Stimulated activated CD8-positive, alpha-beta memory T cell treated with anti-CD3 and anti-CD28 coated beads, Interleukin-12 subunit alpha, Interleukin-12 subunit beta, amount 100 ng/mL, for 24 hours (primary cell): ENCODE results near the gene VTI1B.

Experiments
- DNase-seq: peaks from one replicate; pipeline ENCODE4 v3.0.0-alpha.2; 2020; ENCODE audit errors: extremely low read depth

VTI1B gene

DNA sequence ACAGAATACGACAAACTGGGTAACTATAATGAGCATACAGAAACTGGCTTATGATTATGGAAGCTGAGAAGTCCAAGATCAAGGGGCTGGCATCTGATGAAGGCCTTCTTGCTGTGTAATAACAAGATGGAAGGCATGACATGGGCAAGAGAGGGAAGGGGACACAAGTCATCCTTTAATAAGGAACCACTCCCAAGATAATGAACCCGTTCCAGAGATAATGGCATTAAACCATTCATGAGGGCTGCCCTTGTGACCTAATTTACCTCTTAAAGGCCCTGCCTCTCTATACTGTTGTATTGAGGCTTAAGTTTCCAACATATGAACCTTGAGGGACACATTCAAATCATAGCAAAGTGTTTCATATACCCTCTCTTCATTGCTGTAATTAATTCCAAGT is 4.6 kb upstream of the VTI1B start:
- no peak for DNase-seq

GRCh38 chr14:67675219-67675582 is 769 bp upstream of the VTI1B start:
- DNase-seq = no peak

DNA sequence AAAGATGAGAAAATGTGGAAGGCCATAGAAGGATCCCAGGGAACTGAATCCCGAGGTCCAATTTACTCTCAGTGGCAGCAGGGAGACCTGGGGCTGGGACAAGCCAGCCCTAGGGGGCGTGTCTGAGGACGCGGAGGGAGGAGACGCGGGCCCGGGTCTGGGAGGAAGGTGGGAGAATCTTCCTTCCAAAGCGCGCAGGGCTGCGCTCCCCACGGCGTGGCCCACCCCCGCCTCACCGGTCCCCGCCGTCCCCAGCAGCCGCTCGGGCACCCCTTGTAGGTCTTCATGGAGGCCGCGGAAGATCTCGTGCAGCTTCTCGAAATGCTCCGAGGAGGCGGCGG is 323 bp downstream of the VTI1B start:
- DNase-seq = no peak

- DNase-seq = no peak
Observed at GRCh38 chr14:67673451-67673850, 981 bp downstream of the VTI1B start.

DNA sequence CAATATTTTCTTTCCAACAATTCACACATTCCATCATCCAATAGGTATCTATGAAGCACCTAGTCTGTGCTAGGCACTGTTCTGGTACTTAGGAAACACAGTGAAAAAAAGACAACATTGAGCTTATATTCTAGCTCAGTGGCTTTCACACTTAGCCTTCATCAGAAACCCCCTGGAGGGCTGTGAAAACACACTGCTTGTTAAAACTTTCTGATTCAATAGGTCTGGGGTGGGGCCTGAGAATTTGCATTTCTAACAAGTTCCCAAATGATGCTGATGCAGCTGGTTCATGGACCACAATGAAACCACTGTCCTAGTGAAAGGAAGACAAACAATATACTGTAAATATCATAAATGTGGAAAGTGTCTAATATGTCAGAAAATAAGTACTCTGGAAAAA is 5.9 kb downstream of the VTI1B start:
- no peak for DNase-seq

DNA sequence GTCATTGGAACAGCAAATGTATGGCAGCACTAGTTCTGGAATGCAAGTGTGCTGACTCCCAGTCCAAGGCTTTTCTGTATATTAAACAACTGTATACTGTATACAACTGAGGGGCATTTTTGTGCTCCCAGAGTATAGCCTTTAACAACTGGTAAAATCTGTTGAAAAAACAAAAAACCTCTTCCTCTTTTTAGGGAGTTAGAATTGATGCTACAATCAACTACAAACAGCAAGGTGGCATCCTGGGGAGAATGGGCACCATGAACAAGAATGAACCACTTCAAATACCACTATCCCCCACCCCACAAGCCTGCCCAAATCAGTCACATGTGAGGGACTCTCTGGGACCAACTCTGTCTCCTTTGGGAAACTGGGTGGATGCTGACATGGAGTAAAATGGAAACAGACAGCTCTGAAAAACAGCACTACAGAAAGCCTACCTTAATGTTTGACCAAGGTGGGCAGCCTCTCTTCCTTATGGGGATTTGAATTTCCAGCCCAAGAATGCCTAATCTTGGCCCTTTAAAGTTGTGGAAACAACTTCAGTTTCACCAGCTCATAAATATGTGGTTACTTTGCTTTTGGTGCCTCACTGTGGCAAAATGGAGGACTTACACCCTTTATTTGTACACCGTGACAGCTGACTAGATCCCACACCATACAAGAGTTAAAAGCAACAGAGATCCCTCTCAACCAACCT is 7.5 kb downstream of the VTI1B start:
- DNase-seq = no peak

- DNase-seq = no peak
Observed at GRCh38 chr14:67665868-67666267, 8.6 kb downstream of the VTI1B start.

DNA sequence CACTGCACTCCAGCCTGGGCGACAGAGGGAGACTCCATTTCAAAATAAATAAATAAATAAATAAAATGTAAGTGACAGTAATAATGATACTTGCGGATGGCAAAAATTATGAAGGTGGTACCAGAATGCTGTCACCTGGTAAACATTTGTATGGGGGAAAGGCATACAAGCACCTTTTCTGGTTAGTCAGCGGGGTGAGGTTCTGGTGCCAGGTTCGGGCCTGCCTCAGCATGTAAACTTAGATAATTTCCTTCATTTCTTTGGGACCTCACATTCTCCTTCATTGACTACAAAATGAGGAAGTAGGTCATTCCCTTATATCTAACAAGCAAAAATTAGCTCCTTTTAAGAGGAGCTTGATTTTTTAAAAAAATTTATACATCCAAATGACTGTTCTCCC is 10.8 kb downstream of the VTI1B start:
- DNase-seq = no peak

- DNase-seq = no peak
Observed at GRCh38 chr14:67653651-67654280, 20.7 kb downstream of the VTI1B start.

DNA sequence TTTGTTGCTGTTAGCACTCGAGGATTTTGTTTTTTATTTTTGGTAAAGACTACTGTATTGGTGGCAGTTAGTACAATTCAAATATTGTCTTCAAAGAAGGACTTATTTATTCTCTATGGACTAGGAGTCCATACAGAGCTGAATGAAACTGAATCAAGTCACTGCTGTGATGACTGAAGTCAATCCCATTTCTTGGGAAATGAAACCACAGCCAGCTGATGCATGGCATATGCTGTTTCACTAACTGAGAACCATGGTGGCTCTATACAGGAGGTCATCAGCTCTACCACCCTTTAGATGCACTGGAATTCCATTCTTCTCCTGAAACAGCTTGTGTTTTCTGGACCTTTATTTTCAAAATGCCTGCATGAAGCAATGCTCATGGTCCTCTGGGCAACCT is 22.2 kb downstream of the VTI1B start:
- no peak for DNase-seq

DNA sequence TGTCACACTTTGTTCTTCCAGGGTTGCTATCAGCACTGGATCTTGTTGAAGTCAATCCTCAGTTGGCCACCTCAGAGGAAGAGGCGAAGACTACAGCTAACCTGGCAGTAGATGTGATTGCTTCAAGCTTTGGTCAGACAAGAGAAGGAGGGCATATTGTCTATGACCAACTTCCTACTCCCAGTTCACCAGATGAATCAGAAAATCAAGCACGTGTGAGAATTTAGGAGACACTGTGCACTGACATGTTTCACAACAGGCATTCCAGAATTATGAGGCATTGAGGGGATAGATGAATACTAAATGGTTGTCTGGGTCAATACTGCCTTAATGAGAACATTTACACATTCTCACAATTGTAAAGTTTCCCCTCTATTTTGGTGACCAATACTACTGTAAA is 23.7 kb downstream of the VTI1B start:
- DNase-seq = no peak

- no peak for DNase-seq
Observed at GRCh38 chr14:67650151-67650550, 24.3 kb downstream of the VTI1B start.

DNA sequence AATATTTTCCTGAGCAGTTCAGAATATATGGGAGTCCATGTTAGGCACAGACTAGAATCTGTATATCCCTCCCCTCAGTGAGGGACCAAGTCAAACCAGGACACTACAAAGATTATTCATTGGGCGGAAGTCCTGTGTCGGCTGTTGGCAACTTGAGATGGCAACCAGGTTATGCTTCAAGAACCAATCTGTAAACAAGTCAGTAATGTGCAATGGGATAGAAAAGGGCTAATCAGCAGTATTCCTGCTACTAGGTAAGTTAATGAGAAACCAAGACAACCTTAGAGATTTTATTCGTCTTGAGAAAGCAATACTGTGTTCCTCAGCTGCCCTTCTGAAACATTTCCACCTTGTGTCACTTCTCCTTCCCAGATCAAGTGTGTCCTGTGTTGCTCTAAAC is 28.3 kb downstream of the VTI1B start:
- DNase-seq = no peak

GRCh38 chr14:67645414-67645813 is 29.0 kb downstream of the VTI1B start:
- no peak for DNase-seq

GRCh38 chr14:67644428-67644827 is 30.0 kb downstream of the VTI1B start:
- no peak for DNase-seq

DNA sequence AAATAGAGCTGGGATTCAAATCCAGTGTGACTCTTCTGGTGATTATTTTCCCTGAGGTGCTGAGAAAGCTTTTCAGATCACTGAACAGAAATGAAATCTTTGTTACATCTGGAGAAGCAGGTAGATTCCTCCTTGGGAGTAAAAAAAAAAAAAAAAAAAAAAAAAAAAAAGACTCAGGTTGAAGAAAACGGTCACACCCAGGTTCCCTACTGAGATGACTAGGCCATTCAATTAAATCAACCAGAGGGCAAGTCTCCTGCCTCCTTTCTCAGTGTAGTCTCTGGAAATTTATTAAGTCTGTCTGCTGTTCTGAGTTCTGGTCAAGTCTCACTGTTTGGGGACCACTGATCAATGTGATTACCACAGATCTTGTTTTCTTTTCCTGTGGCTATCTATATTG is 30.7 kb downstream of the VTI1B start:
- DNase-seq = no peak

DNA sequence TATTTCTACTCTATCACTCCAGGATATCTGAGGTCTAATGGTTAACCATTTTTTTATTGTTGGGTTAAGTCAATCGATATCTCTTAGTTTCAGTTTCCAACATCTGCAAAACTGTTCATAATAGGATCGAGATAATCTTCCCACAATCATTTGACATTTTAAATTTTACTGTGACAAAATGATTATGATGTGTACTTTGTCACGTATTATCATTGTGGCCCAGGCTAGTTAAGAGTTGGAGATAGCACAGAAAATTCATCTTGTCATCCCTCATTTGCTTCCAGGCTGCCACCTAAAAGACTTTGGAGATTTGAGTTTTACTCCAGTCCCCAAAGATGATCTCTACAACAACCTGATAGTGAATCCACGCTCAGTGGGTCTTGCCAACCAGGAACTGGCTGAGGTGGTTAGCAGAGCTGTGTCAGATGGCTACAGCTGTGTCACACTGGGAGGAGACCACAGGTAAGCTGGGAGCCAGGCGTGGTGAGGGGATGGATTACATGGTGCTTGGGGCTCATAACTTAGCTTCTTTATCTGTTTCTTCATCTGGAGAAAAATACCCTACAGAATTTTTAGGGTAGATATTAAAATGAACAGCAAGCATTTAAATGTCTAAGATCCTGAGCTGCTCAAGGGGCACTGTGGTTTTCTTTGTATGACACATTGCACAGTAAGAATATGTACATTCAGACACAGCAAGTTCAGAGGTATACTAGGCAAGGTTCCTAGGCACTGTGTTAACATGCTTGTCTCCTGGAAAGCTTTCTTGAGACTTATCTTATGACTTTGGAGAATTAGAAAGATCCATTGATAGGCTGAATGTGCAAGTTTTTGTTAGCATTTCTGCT is 32.3 kb downstream of the VTI1B start:
- DNase-seq = no peak

GRCh38 chr14:67641480-67641879 is 33.0 kb downstream of the VTI1B start:
- no peak for DNase-seq

GRCh38 chr14:67638642-67639041 is 35.8 kb downstream of the VTI1B start:
- DNase-seq = no peak

DNA sequence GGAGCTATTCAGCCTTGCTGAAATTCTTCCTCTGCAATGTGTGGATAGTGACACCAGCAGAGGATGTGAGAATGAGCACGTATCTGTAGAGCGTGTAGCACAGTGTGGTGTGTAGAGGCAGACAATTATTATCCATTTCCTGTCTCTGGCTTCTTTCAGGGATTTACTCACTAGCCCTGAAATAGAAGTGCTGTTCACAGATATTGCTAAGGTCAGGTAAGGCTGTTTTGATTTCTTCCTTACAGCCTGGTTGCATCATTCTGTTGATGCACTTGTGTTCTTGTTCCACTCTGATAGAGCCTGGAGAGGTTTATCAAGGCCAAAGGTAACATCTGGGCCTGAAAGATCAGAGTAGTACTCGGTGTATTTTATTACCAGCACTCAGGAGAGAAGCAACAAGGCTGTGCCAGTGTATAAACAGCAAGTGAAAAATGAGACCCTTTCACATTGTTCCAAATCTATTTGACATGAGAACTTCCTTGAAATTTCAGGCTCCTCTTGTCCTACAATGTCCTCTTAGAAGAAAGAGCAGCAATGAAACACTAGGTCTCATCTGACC is 38.0 kb downstream of the VTI1B start:
- DNase-seq = no peak

- no peak for DNase-seq
Observed at GRCh38 chr14:67633451-67634147, 40.8 kb downstream of the VTI1B start.

DNA sequence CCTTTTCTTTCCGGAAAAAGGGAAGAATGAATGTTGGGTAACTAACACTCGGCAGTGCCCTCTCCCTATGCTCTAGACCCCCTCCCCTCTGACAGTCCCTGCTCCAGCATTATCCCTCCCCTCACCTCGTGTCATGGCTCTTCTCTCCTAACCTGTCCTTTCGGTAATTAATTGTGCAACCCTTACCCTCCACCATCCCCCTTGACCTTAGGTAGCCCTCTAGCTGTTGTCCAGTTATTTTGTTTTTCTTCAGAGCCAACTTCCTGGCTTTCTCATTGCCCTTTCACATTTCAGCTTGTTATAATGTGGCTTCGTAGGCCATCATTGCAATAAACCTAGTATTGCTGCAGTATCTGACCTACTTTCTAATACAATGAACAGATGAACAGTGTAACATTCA is 43.5 kb downstream of the VTI1B start:
- DNase-seq = no peak
